Vagina (tissue), 2 donors: Measurements from ENCODE around the gene XPA. TPM values are rescaled to one million over a fixed set of nuclear protein-coding genes. Genes with fewer than 3 reads are reported as not detected.
A peak's percentile ranks its signal among the peaks of the same experiment; 100 is the strongest.
"Not testable (repeated sequence)": the region's sequence is repeated elsewhere in the genome, so short reads cannot be mapped to it uniquely, and the experiment has no call there.

Source experiments
- DNase-seq, 2 donors: peaks; one replicate each; pipeline ENCODE4 v3.0.0-alpha.2; 2017; ENCODE audit errors: extremely low spot score in 2 of 2
- H3K27ac ChIP-seq: fragments of 200-600 bp; sonication (generic); one replicate; pipeline ENCODE4 v1.5.1; 2019
- H3K27me3 ChIP-seq: fragments of 200-600 bp; sonication (generic); one replicate; pipeline ENCODE4 v1.5.1; 2019
- H3K36me3 ChIP-seq, 2 donors: fragments of 200-600 bp; sonication (generic); one replicate each; pipeline ENCODE4 v1.5.1; 2017 to 2019
- H3K4me1 ChIP-seq: fragments of 200-600 bp; sonication (generic); one replicate; pipeline ENCODE4 v1.5.1; 2019
- H3K4me3 ChIP-seq, 2 donors: fragments of 200-600 bp; sonication (generic); 1 replicate in 1 of 2; 2 replicates in 1 of 2; pipeline ENCODE4 v1.5.1; 2016 to 2019
- H3K9me3 ChIP-seq: fragments of 200-600 bp; sonication (generic); one replicate; pipeline ENCODE4 v1.5.1; 2019
- POLR2A ChIP-seq, 2 donors: fragments of 450-650 bp; IDR thresholded peaks; one replicate each; pipeline ENCODE4 v1.6.1; 2017; ENCODE audit warnings: antibody characterized with exemption in 2 of 2, mild to moderate bottlenecking in 2 of 2, moderate library complexity in 2 of 2
- POLR2AphosphoS5 ChIP-seq, 2 donors: sonication (generic); formaldehyde crosslinking; IDR thresholded peaks; one replicate each; pipeline ENCODE4 v1.9.0; 2017; ENCODE audit warnings: antibody characterized with exemption in 2 of 2, mild to moderate bottlenecking in 2 of 2, low read depth in 1 of 2; ENCODE audit not compliant: insufficient read depth in 1 of 2
- intact Hi-C: fragments of 100-400 bp; cut with DNase I; formaldehyde crosslinking; loops from one replicate; pipeline ENCODE4 v1.15.1; 2023
- total RNA-seq: library from RNA; depleted of rRNA; stranded (reverse); fragments of >200 nt; gene quantifications from one replicate; pipeline ENCODE4 v1.2.3, GENCODE V29; 2016
- TF ChIP-seq, protein P1 (sequence below), 3 experiments: fragments of 450-650 bp in 2 of 3; fragments of 200-600 bp in 1 of 3; sonication (generic) in 1 of 3; IDR thresholded peaks; one replicate each; pipeline ENCODE4 v1.5.1; 2017 to 2019; ENCODE audit warnings: antibody characterized with exemption in 3 of 3, mild to moderate bottlenecking in 2 of 3, moderate library complexity in 2 of 3

The XPA gene
- total RNA-seq = 16.7 TPM

DNA sequence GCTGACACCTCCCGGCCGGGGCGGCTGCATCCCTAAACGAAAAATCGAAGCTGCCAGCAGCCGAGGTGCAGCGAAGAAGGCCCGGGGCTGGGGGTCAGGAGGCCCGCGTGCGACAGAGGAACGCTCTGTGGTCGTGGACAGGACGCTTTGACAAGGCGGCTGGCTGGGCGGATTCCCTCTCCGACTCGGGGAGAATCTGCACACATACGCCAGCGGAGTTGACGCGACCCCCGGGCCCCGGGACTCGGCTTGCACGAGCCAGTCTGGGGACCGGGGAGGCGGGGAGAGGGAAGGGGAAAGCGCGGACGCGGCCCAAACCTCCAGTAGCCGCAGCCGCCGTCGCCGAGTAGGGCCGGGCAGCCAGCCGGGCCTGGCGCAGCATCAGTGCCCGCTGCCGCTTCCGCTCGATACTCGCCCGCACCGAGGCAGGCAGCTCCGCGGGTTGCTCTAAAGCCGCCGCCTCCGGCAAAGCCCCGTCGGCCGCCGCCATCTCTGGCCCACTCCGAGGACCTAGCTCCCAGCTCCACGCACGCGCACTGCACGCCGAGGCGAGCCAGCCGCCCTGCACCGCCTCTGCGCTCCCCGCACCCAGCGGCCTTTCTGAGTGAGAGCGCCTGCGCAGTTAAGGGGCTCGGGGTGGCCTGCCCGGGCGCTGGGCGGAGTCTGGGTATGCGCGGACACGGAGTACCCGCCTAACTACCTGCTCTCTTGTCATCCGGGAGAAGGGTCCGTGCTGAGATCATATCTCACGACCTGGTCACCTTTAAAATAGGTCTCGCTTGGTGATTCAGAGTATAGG, at the start of gene XPA:
TSS of gene XPA (minus strand) at position 538 of the 799 bp plus-strand sequence. CDS start at position 490, 48 bp downstream.
- H3K4me1 ChIP-seq = peaks cover 48% of the 10 kb centered on the region
- intact Hi-C loops = no loop called here

DNA sequence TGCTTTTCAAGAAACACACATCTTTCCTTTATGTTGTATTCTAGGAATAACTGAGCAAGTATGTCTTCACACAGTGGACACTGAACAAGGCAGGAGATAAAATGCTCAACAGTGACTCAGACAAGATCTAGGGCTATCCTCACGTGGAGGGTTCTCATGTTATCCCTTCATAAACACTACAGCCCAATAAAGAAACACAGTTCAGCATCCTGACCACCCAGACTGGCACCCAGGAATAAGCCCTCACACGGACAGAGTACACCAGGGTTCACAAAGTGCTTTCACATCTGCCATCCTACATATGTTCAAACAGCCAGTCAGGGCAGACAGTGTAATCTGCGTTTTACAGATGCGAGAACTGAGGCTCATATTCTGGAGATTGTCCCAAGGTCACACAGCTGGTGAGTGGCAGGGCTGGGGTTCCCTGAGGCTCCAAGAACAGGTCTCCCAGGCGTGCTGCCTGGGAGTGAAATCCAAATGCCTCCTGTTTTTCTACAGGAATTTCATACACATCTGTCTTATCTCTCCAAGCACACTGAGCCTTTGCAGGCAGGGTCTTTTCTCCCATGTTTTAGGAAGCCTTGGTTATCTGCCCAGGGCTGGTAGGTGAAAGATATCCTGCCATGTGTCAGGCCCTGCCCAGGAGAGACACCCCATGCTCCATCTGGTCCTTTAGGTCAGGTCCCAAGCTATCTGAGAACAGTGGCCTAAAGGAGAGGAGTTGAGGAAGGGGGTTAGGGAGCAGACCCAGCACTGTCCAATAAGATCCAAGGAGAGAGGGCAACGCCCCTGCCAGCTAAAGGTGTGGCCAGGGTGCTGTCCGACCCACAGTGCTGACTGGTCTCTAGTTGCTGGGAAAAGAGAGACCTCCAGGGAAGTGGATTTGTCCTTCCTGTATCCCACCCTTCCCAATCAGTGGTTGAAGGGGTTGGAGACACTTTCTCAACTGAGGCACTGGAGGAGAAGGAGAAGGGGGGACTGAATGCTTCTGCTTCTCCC, 47.9 kb upstream of the XPA start:
- H3K9me3 ChIP-seq = peaks cover 3% of the 10 kb centered on the region
- peaks cover 16% of the 10 kb centered on the region for H3K4me1 ChIP-seq
- DNase-seq = no peak
- H3K27me3 ChIP-seq = no peaks in the 10 kb centered on the region
- H3K27ac ChIP-seq = no peak overlapping the region
- H3K36me3 ChIP-seq = no peaks in the 10 kb centered on the region
- no peak for TF ChIP-seq POLR2A (IDR thresholded peaks at IDR 0.05)
- TF ChIP-seq, protein P1, sequence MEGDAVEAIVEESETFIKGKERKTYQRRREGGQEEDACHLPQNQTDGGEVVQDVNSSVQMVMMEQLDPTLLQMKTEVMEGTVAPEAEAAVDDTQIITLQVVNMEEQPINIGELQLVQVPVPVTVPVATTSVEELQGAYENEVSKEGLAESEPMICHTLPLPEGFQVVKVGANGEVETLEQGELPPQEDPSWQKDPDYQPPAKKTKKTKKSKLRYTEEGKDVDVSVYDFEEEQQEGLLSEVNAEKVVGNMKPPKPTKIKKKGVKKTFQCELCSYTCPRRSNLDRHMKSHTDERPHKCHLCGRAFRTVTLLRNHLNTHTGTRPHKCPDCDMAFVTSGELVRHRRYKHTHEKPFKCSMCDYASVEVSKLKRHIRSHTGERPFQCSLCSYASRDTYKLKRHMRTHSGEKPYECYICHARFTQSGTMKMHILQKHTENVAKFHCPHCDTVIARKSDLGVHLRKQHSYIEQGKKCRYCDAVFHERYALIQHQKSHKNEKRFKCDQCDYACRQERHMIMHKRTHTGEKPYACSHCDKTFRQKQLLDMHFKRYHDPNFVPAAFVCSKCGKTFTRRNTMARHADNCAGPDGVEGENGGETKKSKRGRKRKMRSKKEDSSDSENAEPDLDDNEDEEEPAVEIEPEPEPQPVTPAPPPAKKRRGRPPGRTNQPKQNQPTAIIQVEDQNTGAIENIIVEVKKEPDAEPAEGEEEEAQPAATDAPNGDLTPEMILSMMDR (IDR thresholded peaks at IDR 0.05) = no peak
- no peak for TF ChIP-seq POLR2AphosphoS5 (IDR thresholded peaks at IDR 0.05; ENCODE audit: insufficient read depth in 1 of 2, low read depth in 1 of 2)
- no peak overlapping the region for H3K4me3 ChIP-seq
- intact Hi-C loops = no loop called here

More for the DNA sequence above, at the start of gene XPA:
- DNase-seq = no peak
- TF ChIP-seq POLR2AphosphoS5 (IDR thresholded peaks at IDR 0.05; ENCODE audit: insufficient read depth in 1 of 2, low read depth in 1 of 2) (peak; percentile 87 to 90), POLR2A (IDR thresholded peaks at IDR 0.05) (peak in 1 of 2 donors; percentile 87)
- TF ChIP-seq, protein P1 (IDR thresholded peaks at IDR 0.05) = no peak
- H3K27ac ChIP-seq = peak within 1 kb of the TSS; percentile 90
- peaks cover 0 to 6% of the 10 kb centered on the region in 2 donors for H3K36me3 ChIP-seq
- no peaks in the 10 kb centered on the region for H3K9me3 ChIP-seq
- H3K4me3 ChIP-seq = peak within 1 kb of the TSS; percentile 93 to 99
- H3K27me3 ChIP-seq = no peaks in the 10 kb centered on the region

DNA sequence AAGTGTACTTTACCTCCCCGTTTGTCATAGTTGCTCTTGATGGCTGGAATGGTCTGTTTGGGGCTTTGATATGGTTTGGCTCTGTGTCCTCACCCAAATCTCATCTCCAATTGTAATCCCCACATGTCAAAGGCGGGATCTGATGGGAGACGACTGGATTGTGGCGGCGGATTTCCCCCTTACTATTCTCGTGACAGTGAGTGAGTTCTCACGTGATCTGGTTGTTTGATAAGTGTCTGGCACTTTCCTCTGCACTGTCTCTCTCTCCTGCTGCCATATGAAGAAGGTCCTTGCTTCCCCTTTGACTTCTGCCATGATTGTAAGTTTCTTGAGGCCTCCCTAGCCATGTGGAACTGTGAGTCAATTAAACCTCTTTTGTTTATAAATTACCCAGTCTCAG, 46.9 kb upstream of the XPA start:
- H3K9me3 ChIP-seq, DNase-seq, H3K27ac ChIP-seq, H3K27me3 ChIP-seq, H3K36me3 ChIP-seq, intact Hi-C loops, H3K4me3 ChIP-seq: not testable (repeated sequence)
- H3K4me1 ChIP-seq = peaks cover 18% of the 10 kb centered on the region

DNA sequence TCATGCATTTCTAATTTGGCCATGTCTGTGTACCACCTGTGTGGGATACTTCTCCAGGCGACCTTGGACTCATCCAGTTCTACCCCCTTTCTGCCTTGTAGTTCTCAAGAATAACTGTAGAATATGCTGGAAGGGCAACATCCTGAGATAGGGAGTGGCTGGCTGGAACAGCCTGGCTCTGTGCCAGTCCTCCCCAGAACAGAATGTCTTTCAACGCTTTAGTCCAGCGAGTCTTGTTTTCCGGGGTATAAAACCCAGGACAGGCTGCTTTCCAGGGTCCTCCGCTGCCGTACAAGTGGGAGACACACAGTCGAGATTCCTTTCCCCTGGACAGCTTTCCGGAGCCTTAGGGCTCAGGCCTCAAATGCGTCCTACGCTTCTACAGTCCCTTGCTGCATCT, 45.4 kb upstream of the XPA start:
- Histone ChIP-seq H3K27ac (no peak overlapping the region), H3K4me3 (no peak overlapping the region), H3K9me3 (peaks cover 3% of the 10 kb centered on the region), H3K27me3 (no peaks in the 10 kb centered on the region), H3K36me3 (no peaks in the 10 kb centered on the region), H3K4me1 (peaks cover 18% of the 10 kb centered on the region)
- no peak for DNase-seq
- intact Hi-C loops = no loop called here
- TF ChIP-seq, protein P1 (IDR thresholded peaks at IDR 0.05) = no peak
- no peak for TF ChIP-seq POLR2AphosphoS5 (IDR thresholded peaks at IDR 0.05; ENCODE audit: insufficient read depth in 1 of 2, low read depth in 1 of 2)
- TF ChIP-seq POLR2A (IDR thresholded peaks at IDR 0.05) = no peak

DNA sequence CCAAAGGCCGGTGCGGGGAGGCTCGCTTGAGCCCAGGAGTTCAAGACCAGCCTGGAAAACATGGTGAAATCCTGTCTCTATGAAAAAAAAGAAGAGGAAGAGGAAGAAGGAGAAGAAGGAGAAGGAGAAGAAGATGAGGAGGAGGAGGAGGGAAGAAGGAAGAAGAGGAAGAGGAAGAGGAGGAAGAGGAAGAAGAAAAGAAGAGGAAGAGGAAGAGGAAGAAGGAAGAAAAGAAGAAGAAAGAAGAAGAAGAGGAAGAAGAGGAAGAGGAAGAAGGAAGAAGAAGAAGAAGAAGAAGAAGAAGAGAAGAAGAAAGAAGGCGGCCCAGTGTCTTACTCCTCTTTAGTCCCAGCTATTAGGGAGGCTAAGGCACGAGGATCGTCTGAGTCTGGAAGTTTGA, 44.8 kb upstream of the XPA start:
- DNase-seq = no peak
- peaks cover 18% of the 10 kb centered on the region for H3K4me1 ChIP-seq
- TF ChIP-seq POLR2A (IDR thresholded peaks at IDR 0.05) = no peak
- TF ChIP-seq POLR2AphosphoS5 (IDR thresholded peaks at IDR 0.05; ENCODE audit: insufficient read depth in 1 of 2, low read depth in 1 of 2) = no peak
- TF ChIP-seq, protein P1 (IDR thresholded peaks at IDR 0.05) = no peak
- H3K9me3 ChIP-seq = peaks cover 3% of the 10 kb centered on the region
- H3K27me3 ChIP-seq = no peaks in the 10 kb centered on the region
- H3K36me3 ChIP-seq = no peaks in the 10 kb centered on the region
- no peak overlapping the region for H3K4me3 ChIP-seq
- H3K27ac ChIP-seq = no peak overlapping the region
- intact Hi-C loops = no loop called here
